Hepatocyte (in vitro differentiated cells): ENCODE data around the gene CEP95. TPM values are rescaled to one million over a fixed set of nuclear protein-coding genes. Genes with fewer than 3 reads are reported as not detected.
A peak's percentile ranks its signal among the peaks of the same experiment; 100 is the strongest.

Experiments
- DNase-seq: peaks from one replicate; pipeline ENCODE4 v3.0.0-alpha.2; 2016; ENCODE audit warnings: low spot score
- H2AFZ ChIP-seq: fragments of 200-600 bp; sonication (generic); 2 replicates; pipeline ENCODE4 v1.6.0; 2016; ENCODE audit warnings: antibody characterized with exemption, mild to moderate bottlenecking
- H3K27ac ChIP-seq: fragments of 200-600 bp; sonication (generic); 2 replicates; pipeline ENCODE4 v1.5.1; 2016; ENCODE audit warnings: mild to moderate bottlenecking
- H3K27me3 ChIP-seq: fragments of 200-600 bp; sonication (generic); 2 replicates; pipeline ENCODE4 v1.6.1; 2016
- H3K36me3 ChIP-seq: fragments of 200-600 bp; sonication (generic); replicated peaks from 2 replicates; pipeline ENCODE4 v1.5.1; 2016; ENCODE audit warnings: low read depth; ENCODE audit not compliant: insufficient read depth
- H3K4me1 ChIP-seq: fragments of 200-600 bp; sonication (generic); 2 replicates; pipeline ENCODE4 v1.5.1; 2016; ENCODE audit warnings: mild to moderate bottlenecking, moderate library complexity; ENCODE audit not compliant: insufficient read depth
- H3K4me2 ChIP-seq: fragments of 200-600 bp; sonication (generic); 2 replicates; pipeline ENCODE4 v1.6.0; 2016
- H3K4me3 ChIP-seq: fragments of 200-600 bp; sonication (generic); 2 replicates; pipeline ENCODE4 v1.5.1; 2016; ENCODE audit warnings: mild to moderate bottlenecking
- H3K79me2 ChIP-seq: fragments of 200-600 bp; sonication (generic); 2 replicates; pipeline ENCODE4 v1.6.0; 2017; ENCODE audit warnings: mild to moderate bottlenecking
- H3K9me2 ChIP-seq: fragments of 200-600 bp; sonication (generic); replicated peaks from 2 replicates; pipeline ENCODE4 v1.6.0; 2017; ENCODE audit warnings: mild to moderate bottlenecking; ENCODE audit not compliant: insufficient read depth
- H3K9me3 ChIP-seq: fragments of 200-600 bp; sonication (generic); 2 replicates; pipeline ENCODE4 v1.5.1; 2016; ENCODE audit warnings: low read depth, mild to moderate bottlenecking
- H4K20me1 ChIP-seq: fragments of 200-600 bp; sonication (generic); 2 replicates; pipeline ENCODE4 v1.6.0; 2016; ENCODE audit warnings: mild to moderate bottlenecking; ENCODE audit not compliant: insufficient read depth, poor library complexity, severe bottlenecking
- EZH2 ChIP-seq: fragments of 200-600 bp; sonication (generic); IDR thresholded peaks from 2 replicates; pipeline ENCODE4 v1.6.1; 2016; ENCODE audit warnings: antibody characterized with exemption, mild to moderate bottlenecking, borderline replicate concordance
- EZH2phosphoT487 ChIP-seq: fragments of 200-600 bp; sonication (generic); IDR thresholded peaks from one replicate; pipeline ENCODE4 v1.6.1; 2018; ENCODE audit warnings: antibody characterized with exemption, mild to moderate bottlenecking, low read depth, moderate library complexity; ENCODE audit not compliant: unreplicated experiment, severe bottlenecking
- WGBS: methylation state at CpG from one replicate; pipeline ENCODE4 v1.1.6; 2016; ENCODE audit warnings: low lambda C conversion rate; ENCODE audit errors: missing lambda C conversion rate; 5-methylcytosine and 5-hydroxymethylcytosine counted together
- polyA plus RNA-seq: library from polyadenylated mRNA; unstranded; fragments of >200 nt; fragmentation: Nextera tagmentation; extraction: Ambion mirVana; gene quantifications from 2 replicates; pipeline ENCODE4 v1.2.1, GENCODE V29; 2016
- total RNA-seq: library from RNA; depleted of rRNA; stranded (reverse); fragments of >200 nt; gene quantifications from 2 replicates; pipeline ENCODE4 v1.2.3, GENCODE V29; 2014
- TF ChIP-seq, protein P1 (sequence below): fragments of 200-600 bp; sonication (generic); IDR thresholded peaks from 2 replicates; pipeline ENCODE4 v1.5.1; 2016; ENCODE audit warnings: antibody characterized with exemption, mild to moderate bottlenecking; ENCODE audit not compliant: poor library complexity

CEP95 gene
- total and polyA plus RNA-seq, 2 experiments from 2014 or later = 25.8 to 42.8 TPM

DNA sequence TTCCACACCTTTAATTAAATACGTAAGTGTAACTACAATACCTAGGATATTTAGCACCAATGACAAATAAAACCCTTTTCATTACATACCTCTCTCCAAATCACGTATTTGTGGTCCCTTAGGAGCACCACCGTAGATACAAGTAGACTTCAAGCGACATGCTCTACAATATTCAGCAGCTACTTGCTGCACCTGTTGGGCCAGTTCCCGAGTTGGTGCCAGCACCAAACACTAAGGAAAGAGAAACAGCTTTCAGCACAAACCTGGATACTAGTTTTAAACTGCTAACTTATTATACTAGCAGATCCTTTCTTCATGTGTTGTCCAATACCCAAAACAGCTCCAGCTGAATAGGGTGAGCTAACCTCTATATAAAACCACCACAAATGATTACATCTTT, 3.4 kb upstream of the CEP95 start:
- peak overlapping the region; percentile 9 for H3K27ac ChIP-seq
- TF ChIP-seq EZH2phosphoT487 = no peak
- no peak for TF ChIP-seq EZH2
- TF ChIP-seq, protein P1, sequence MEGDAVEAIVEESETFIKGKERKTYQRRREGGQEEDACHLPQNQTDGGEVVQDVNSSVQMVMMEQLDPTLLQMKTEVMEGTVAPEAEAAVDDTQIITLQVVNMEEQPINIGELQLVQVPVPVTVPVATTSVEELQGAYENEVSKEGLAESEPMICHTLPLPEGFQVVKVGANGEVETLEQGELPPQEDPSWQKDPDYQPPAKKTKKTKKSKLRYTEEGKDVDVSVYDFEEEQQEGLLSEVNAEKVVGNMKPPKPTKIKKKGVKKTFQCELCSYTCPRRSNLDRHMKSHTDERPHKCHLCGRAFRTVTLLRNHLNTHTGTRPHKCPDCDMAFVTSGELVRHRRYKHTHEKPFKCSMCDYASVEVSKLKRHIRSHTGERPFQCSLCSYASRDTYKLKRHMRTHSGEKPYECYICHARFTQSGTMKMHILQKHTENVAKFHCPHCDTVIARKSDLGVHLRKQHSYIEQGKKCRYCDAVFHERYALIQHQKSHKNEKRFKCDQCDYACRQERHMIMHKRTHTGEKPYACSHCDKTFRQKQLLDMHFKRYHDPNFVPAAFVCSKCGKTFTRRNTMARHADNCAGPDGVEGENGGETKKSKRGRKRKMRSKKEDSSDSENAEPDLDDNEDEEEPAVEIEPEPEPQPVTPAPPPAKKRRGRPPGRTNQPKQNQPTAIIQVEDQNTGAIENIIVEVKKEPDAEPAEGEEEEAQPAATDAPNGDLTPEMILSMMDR = no peak
- H3K79me2 ChIP-seq = peaks cover 77% of the 10 kb centered on the region
- 87% methylated on average over 5 of the region's 5 CpGs for WGBS
- H3K4me1 ChIP-seq = peaks cover 18% of the 10 kb centered on the region
- H2AFZ ChIP-seq = no peak overlapping the region
- H3K4me3 ChIP-seq = no peak overlapping the region
- no peak for DNase-seq
- no peaks in the 10 kb centered on the region for H3K9me3 ChIP-seq
- H3K27me3 ChIP-seq = no peaks in the 10 kb centered on the region
- H3K9me2 ChIP-seq = no peaks in the 10 kb centered on the region
- peaks cover 76% of the 10 kb centered on the region for H4K20me1 ChIP-seq
- peak overlapping the region; percentile 88 for H3K4me2 ChIP-seq
- peaks cover 13% of the 10 kb centered on the region for H3K36me3 ChIP-seq

DNA sequence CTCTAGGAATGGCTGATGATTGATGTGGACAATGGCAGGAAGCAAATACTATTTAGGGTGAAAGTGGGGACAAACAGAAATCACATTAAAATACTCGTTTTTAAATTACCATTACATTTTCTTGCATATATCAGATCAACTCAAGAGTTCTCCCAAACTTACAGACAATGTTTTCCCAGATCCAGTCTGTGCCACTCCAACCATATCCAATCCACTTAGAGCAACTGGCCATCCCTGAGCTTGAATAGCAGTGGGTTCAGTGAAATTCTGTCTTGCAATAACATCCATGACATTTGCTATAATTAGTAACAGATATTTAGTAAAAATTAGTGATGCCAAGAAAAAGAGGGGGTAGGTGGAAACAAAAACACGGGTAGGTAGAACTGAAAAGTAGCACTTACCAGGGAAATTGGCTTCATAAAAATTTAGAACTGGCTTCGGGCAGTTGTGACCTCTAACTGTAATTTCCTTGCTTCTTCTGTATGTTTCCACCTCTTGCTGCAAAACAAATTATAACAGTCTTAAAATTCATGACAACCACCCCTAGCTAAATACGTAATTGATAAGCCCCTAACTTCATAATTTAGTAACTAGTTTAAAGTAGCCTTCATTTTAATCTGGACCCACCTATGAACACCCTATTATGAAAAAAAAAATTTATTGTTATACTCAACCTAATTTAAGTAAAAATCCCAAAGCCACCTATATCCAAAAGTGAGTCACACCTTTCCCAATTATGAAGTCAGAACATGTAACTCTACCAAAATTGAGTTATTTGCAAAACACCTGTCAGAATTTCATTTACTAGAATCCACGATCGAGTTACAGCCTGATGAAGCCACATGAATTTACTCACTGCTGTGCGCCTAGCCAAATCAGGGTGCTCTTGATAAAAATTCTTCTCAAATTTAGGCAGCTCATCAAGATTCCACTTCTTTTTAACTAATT, 2.7 kb upstream of the CEP95 start:
- 46% methylated on average over 7 of the region's 7 CpGs for WGBS
- no peak for DNase-seq
- H3K9me2 ChIP-seq = no peaks in the 10 kb centered on the region
- no peaks in the 10 kb centered on the region for H3K9me3 ChIP-seq
- H4K20me1 ChIP-seq = peaks cover 76% of the 10 kb centered on the region
- peaks cover 8% of the 10 kb centered on the region for H3K36me3 ChIP-seq
- H3K4me3 ChIP-seq = peak overlapping the region; percentile 93
- H3K79me2 ChIP-seq = peaks cover 82% of the 10 kb centered on the region
- no peaks in the 10 kb centered on the region for H3K27me3 ChIP-seq
- peak overlapping the region; percentile 100 for H3K27ac ChIP-seq
- no peak overlapping the region for H2AFZ ChIP-seq
- TF ChIP-seq EZH2phosphoT487 (no peak), EZH2 (no peak)
- H3K4me1 ChIP-seq = peaks cover 13% of the 10 kb centered on the region
- peak overlapping the region; percentile 88 for H3K4me2 ChIP-seq

DNA sequence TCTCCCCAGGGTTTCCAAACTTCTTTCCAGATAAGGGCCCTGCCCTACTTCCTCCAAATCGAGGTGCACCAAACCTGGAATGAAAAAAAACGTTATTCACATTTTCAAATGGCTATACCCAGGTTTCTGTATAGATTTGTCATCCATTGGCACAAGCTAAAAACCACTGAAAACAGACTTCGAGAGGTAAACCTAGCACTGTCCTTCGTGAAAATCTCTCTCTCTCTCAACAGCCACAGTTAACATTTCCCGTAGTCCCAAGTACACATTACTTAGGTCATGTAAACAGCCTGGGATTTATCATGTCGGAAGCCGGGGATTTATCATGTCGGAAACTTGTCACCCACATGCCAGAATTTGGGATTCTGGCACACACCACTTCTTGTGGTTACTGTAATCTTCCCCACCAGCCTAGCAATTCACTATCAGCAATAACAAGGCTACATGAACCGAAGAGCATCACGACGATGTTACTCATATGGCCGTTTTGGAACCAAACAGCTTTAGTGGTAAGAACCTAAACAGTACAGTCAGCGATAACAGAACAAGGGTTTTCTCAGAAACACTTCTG, 1.9 kb upstream of the CEP95 start:
- WGBS = 2% methylated on average over 13 of the region's 13 CpGs
- no peak overlapping the region for H2AFZ ChIP-seq
- H3K27ac ChIP-seq = peak overlapping the region; percentile 100
- TF ChIP-seq EZH2 = no peak
- TF ChIP-seq EZH2phosphoT487 = no peak
- TF ChIP-seq, protein P1 = no peak
- peak overlapping the region; percentile 88 for H3K4me2 ChIP-seq
- H3K4me1 ChIP-seq = peaks cover 13% of the 10 kb centered on the region
- DNase-seq = peak; percentile 38
- peaks cover 84% of the 10 kb centered on the region for H3K79me2 ChIP-seq
- peaks cover 74% of the 10 kb centered on the region for H4K20me1 ChIP-seq
- no peaks in the 10 kb centered on the region for H3K9me2 ChIP-seq
- H3K4me3 ChIP-seq = peak overlapping the region; percentile 93
- H3K36me3 ChIP-seq = peaks cover 8% of the 10 kb centered on the region
- no peaks in the 10 kb centered on the region for H3K27me3 ChIP-seq
- no peaks in the 10 kb centered on the region for H3K9me3 ChIP-seq
